ENCODE measurements around the gene ECT2.
"Not testable (repeated sequence)": the region's sequence is repeated elsewhere in the genome, so short reads cannot be mapped to it uniquely, and the experiment has no call there.

ECT2 gene

DNA sequence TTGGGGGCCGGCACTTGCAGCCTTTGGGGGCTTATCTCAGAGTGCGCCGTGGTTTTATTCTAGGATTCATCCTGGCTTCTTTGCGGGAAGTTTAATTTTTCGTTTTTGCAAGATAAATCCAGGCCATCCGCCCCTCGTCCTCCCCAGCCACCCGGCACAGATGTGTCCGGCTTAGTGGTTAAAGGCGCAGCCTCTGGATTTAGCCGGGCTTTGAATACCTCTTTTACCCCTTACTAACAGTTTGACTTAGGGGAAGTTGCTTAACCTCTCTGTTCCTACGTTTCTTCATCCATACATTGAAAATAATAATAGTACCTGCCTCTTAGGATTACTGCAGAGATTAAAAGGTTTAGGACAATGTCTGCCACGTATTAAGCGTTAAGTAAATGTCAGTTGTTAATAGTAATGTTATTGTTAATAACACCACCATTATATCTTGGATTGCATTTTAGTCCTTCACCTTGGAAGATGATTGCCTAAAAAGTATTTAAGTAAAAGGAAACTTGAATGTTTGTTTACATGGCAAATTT, 714 bp downstream of the ECT2 start:
- peak overlapping the region; percentile 90 for H3K4me3 ChIP-seq (ENCODE audit: low read depth, low read length)
- ChIA-PET CTCF (interaction anchor here (1.0 to 4.1 kb wide), 8 partner anchors 10 to 139 kb away, joined by 3 to 25 read pairs (median 4); partner anchors contain the start of gene NCEH1), POLR2A (no interaction called here)
- TF ChIP-seq, protein P1, sequence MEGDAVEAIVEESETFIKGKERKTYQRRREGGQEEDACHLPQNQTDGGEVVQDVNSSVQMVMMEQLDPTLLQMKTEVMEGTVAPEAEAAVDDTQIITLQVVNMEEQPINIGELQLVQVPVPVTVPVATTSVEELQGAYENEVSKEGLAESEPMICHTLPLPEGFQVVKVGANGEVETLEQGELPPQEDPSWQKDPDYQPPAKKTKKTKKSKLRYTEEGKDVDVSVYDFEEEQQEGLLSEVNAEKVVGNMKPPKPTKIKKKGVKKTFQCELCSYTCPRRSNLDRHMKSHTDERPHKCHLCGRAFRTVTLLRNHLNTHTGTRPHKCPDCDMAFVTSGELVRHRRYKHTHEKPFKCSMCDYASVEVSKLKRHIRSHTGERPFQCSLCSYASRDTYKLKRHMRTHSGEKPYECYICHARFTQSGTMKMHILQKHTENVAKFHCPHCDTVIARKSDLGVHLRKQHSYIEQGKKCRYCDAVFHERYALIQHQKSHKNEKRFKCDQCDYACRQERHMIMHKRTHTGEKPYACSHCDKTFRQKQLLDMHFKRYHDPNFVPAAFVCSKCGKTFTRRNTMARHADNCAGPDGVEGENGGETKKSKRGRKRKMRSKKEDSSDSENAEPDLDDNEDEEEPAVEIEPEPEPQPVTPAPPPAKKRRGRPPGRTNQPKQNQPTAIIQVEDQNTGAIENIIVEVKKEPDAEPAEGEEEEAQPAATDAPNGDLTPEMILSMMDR (IDR thresholded peaks at IDR 0.05; ENCODE audit: insufficient read depth, low read length, missing control alignments), result no peak
- no peak for DNase-seq (ENCODE audit: low read depth, low spot score)

DNA sequence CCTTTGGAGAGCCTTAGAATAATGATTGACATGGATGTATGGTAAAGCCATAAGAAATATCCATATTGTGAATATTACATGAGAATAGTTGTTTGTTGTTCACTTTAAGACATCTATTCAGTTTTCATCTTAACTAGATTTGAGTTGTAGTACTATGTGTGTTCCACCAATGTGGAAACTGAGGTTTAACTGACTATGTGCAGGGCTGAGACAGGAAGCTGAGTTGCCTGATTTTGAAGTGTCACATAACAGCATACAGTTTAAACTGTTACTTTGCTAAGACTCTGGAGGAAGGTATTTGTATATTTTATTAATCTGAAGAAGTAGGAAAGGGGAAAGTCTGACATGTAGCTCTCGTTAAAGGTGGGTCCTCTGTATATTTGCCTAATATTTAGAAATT, 2.1 kb downstream of the ECT2 start:
- ChIA-PET CTCF (interaction anchor here (1.2 to 1.4 kb wide), 2 partner anchors 78 to 79 kb away, joined by 3 to 4 read pairs; no protein-coding TSS in a partner anchor), POLR2A (interaction anchor here (0.7 kb wide), 1 partner anchor 111 kb away, joined by 3 read pairs; no protein-coding TSS in a partner anchor)
- TF ChIP-seq, protein P1 (IDR thresholded peaks at IDR 0.05; ENCODE audit: insufficient read depth, low read length, missing control alignments), result no peak
- DNase-seq (ENCODE audit: low read depth, low spot score), result no peak
- H3K4me3 ChIP-seq (ENCODE audit: low read depth, low read length), result no peak overlapping the region

DNA sequence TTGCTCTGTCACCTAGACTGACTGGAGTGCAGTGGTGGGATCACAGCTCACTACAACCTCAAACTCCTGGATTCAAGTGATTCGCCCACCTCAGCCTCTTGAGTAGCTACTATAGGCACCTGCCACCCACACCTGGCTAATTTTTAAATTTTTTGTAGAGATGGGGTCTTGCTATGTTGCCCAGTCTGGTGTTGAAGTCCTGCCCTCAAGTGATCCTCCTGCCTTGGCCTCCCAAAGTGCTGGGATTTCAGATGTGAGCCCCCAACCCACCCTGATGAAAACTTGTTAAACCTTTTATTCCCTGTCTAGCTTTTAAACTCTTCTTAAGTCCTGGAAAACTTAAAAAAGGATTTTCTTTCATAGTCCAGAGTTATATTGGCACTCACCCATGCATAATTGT, 2.6 kb downstream of the ECT2 start:
- ChIA-PET POLR2A (no interaction called here), CTCF (interaction anchor here (1.2 kb wide), 1 partner anchor 78 kb away, joined by 3 read pairs; no protein-coding TSS in a partner anchor)

DNA sequence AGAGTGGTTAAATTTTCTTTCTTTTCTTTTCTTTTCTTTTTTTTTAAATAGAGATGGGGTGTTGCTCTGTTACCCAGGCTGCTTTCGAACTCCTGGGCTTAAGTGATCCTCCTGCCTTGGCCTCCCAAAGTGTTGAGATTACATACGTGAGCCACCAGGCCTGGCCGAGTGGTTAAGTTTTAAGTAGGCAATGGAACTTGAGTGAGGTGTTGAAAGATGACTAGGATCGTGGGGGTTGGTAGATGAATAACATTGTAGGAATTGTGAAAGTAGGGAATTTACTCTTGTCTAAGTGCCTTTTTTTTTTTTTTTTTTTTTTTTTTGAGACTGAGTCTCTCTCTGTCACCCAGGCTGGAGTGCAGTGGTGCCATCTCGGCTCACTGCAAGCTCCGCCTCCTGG, 9.9 kb downstream of the ECT2 start:
- H3K4me3 ChIP-seq (ENCODE audit: low read depth, low read length); CTCF ChIA-PET; POLR2A ChIA-PET: not testable (repeated sequence)
- peak; percentile 40 for DNase-seq (ENCODE audit: low read depth, low spot score)

More for the DNA sequence above, 2.6 kb downstream of the ECT2 start:
- TF ChIP-seq, protein P1 (IDR thresholded peaks at IDR 0.05; ENCODE audit: insufficient read depth, low read length, missing control alignments), result no peak
- no peak for DNase-seq (ENCODE audit: low read depth, low spot score)
- H3K4me3 ChIP-seq (ENCODE audit: low read depth, low read length), result no peak overlapping the region

DNA sequence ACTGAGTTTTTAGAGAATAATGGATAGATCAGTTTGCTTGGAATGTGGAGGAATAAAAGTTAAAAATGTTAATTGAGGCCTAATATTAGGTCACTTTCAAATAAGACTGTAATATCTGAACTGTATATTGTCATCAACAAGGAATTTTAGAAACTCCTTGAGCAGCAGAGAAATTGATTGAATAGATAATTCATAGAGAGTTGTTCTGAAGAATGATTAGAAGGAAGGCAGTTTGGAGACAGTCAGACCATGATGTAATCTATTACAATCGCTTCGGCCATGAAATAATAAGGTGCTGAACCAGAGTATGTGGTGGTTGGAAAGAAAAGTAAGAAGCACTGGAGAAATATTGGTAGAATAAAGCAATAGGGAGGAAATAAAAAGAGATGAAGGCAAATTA, 15.7 kb downstream of the ECT2 start:
- no peak overlapping the region for H3K4me3 ChIP-seq (ENCODE audit: low read depth, low read length)
- no peak for DNase-seq (ENCODE audit: low read depth, low spot score)
- POLR2A ChIA-PET, result no interaction called here
- TF ChIP-seq, protein P1 (IDR thresholded peaks at IDR 0.05; ENCODE audit: insufficient read depth, low read length, missing control alignments), result no peak
- CTCF ChIA-PET, result no interaction called here

DNA sequence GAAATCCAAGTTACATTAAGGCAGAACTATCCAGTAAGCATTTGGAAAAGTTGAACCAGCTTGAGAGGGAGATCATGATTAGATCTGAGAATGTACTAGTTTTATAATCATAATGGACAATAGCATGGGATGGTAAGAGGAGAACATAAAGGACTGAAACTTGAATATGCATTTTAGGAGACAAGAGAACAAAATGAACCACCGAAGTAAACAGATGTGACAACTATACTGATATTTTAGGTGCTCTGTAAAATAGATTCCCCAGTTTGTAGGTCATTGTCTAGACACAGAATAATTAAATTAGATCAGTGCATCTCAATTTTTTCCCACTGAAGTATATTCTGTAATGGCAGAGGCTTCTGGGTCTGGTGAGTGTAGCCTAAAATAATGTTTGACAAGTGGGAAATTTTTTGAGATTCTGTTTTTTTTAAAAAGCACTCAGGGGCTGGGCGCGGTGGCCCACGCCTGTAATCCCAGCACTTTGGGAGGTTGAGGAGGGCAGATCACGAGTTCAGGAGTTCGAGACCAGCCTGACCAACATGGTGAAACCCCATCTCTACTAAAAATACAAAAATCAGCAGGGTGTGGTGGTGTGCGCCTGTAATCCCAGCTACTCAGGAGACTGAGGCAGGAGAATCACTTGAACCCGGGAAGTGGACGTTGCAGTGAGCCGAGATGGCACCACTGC, 16.3 kb downstream of the ECT2 start:
- ChIA-PET CTCF (no interaction called here), POLR2A (no interaction called here)
- TF ChIP-seq, protein P1 (IDR thresholded peaks at IDR 0.05; ENCODE audit: insufficient read depth, low read length, missing control alignments), result no peak
- DNase-seq (ENCODE audit: low read depth, low spot score), result no peak
- H3K4me3 ChIP-seq (ENCODE audit: low read depth, low read length), result no peak overlapping the region
